SU-DHL-6 (cell line): Measurements from ENCODE around the gene RFTN1.

Experiments
- CTCF ChIP-seq: fragments of 200-600 bp; sonication (generic); IDR thresholded peaks from one replicate; pipeline ENCODE4 v1.5.1; 2017; ENCODE audit warnings: antibody characterized with exemption, mild to moderate bottlenecking, low read length, moderate library complexity; ENCODE audit not compliant: insufficient read depth, poor library complexity, severe bottlenecking
- EZH2phosphoT487 ChIP-seq: fragments of 200-600 bp; sonication (generic), shearing (Covaris generic); conservative IDR thresholded peaks from 2 replicates; pipeline ENCODE4 v1.6.1; 2018; ENCODE audit warnings: mild to moderate bottlenecking, antibody characterized with exemption, low read length, moderate library complexity, mixed read lengths

GRCh38 chr3:16307832-16308531, 205.5 kb downstream of the RFTN1 start:
- TF ChIP-seq CTCF (no peak), EZH2phosphoT487 (no peak)
